Measurements from ENCODE around the gene OVOL2. TPM values are rescaled to one million over a fixed set of nuclear protein-coding genes. Genes with fewer than 3 reads are reported as not detected.
"Not testable (repeated sequence)": the region's sequence is repeated elsewhere in the genome, so short reads cannot be mapped to it uniquely, and the experiment has no call there.

The OVOL2 gene
- total and polyA plus RNA-seq, 2 experiments from 2014 or later, result 11.2 to 11.5 TPM

DNA sequence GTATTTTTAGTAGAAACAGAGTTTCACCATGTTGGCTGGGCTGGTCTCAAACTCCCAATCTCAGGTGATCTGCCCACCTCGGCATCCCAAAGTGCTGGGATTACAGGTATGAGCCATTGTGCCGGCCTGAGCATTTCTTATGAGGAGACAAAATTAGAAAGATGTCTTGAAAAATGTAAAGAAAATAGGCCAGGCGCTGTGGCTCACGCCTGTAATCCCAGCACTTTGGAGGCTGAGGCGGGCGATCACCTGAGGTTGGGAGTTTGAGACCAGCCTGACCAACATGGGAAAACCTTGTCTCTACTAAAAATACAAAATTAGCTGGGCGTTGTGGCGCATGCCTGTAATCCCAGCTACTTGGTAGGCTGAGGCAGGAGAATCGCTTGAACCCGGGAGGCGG, 42.9 kb upstream of the OVOL2 start:
- not testable (repeated sequence) for H3K9me2 ChIP-seq (ENCODE audit: insufficient read depth); H3K4me3 ChIP-seq; H3K36me3 Mint-ChIP-seq (ENCODE audit: low read depth); H4K20me1 ChIP-seq (replicated peaks; ENCODE audit: insufficient read depth); DNase-seq (ENCODE audit: low spot score); H3K27me3 ChIP-seq (ENCODE audit: insufficient read depth); H3K27ac Mint-ChIP-seq; H3K4me3 Mint-ChIP-seq; H3K4me1 ChIP-seq (ENCODE audit: insufficient read depth); ATAC-seq; H3K9me3 Mint-ChIP-seq; H3K27me3 Mint-ChIP-seq (ENCODE audit: insufficient read depth, low read depth, poor library complexity); H3K79me2 ChIP-seq (replicated peaks; ENCODE audit: insufficient read depth); H3F3A ChIP-seq (replicated peaks; ENCODE audit: low read depth); H3K36me3 ChIP-seq (ENCODE audit: insufficient read depth)
- H3K4me2 ChIP-seq, result peak overlapping the region; percentile 72; the same call in 1 of the 2 replicates
- H3K27ac ChIP-seq (ENCODE audit: low read depth), result peak overlapping the region; percentile 18; the same call in 1 of the 2 replicates
- H2AFZ ChIP-seq, result peak overlapping the region; percentile 86; the same call in 1 of the 2 replicates
- peaks cover 10% of the 10 kb centered on the region; the same call in 2 of the 3 replicates for H3K4me1 Mint-ChIP-seq

DNA sequence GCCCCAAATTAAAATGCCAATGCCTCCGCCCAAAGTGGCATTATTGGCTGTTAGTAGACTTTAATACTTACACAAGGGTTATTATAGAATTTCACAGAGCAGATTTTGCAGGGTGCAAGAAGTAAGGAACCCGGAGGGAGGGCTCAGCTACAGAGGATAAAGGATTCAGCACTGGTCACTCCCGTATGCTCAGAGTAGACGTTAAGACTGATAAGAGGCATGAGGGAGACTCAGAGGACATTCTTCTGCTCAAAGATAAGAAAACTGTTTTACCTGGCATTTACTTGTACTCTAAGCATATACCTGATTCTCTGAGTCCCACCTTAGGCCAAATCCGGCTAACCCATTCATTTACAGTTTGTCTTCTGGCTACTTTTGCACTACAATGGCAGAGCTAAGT, 36.5 kb upstream of the OVOL2 start:
- no peaks in the 10 kb centered on the region for H3K27me3 ChIP-seq (ENCODE audit: insufficient read depth)
- H3K27ac ChIP-seq (ENCODE audit: low read depth), result no peak overlapping the region
- H3K36me3 ChIP-seq (ENCODE audit: insufficient read depth), result no peaks in the 10 kb centered on the region
- Mint-ChIP-seq H3K27ac (no peak overlapping the region), H3K4me3 (no peak overlapping the region), H3K4me1 (no peaks in the 10 kb centered on the region), H3K27me3 (ENCODE audit: insufficient read depth, low read depth, poor library complexity) (peaks cover 5% of the 10 kb centered on the region), H3K9me3 (no peaks in the 10 kb centered on the region), H3K36me3 (ENCODE audit: low read depth) (no peaks in the 10 kb centered on the region)
- H3K9me2 ChIP-seq (ENCODE audit: insufficient read depth), result no peaks in the 10 kb centered on the region
- no peak overlapping the region for H3K4me2 ChIP-seq
- ATAC-seq, result no peak
- H3K4me1 ChIP-seq (ENCODE audit: insufficient read depth), result no peaks in the 10 kb centered on the region
- no peaks in the 10 kb centered on the region for H3K79me2 ChIP-seq (replicated peaks; ENCODE audit: insufficient read depth)
- no peaks in the 10 kb centered on the region for H4K20me1 ChIP-seq (replicated peaks; ENCODE audit: insufficient read depth)
- no peak overlapping the region for H3K4me3 ChIP-seq
- no peak for DNase-seq (ENCODE audit: low spot score)
- H2AFZ ChIP-seq, result 0 out of 2 replicates have a peak overlapping the region, but pooled peaks have one; percentile 87
- no peaks in the 10 kb centered on the region for H3F3A ChIP-seq (replicated peaks; ENCODE audit: low read depth)
- TF ChIP-seq, protein P1, sequence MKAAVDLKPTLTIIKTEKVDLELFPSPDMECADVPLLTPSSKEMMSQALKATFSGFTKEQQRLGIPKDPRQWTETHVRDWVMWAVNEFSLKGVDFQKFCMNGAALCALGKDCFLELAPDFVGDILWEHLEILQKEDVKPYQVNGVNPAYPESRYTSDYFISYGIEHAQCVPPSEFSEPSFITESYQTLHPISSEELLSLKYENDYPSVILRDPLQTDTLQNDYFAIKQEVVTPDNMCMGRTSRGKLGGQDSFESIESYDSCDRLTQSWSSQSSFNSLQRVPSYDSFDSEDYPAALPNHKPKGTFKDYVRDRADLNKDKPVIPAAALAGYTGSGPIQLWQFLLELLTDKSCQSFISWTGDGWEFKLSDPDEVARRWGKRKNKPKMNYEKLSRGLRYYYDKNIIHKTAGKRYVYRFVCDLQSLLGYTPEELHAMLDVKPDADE (IDR thresholded peaks at IDR 0.05), result no peak
- TF ChIP-seq, protein P2, sequence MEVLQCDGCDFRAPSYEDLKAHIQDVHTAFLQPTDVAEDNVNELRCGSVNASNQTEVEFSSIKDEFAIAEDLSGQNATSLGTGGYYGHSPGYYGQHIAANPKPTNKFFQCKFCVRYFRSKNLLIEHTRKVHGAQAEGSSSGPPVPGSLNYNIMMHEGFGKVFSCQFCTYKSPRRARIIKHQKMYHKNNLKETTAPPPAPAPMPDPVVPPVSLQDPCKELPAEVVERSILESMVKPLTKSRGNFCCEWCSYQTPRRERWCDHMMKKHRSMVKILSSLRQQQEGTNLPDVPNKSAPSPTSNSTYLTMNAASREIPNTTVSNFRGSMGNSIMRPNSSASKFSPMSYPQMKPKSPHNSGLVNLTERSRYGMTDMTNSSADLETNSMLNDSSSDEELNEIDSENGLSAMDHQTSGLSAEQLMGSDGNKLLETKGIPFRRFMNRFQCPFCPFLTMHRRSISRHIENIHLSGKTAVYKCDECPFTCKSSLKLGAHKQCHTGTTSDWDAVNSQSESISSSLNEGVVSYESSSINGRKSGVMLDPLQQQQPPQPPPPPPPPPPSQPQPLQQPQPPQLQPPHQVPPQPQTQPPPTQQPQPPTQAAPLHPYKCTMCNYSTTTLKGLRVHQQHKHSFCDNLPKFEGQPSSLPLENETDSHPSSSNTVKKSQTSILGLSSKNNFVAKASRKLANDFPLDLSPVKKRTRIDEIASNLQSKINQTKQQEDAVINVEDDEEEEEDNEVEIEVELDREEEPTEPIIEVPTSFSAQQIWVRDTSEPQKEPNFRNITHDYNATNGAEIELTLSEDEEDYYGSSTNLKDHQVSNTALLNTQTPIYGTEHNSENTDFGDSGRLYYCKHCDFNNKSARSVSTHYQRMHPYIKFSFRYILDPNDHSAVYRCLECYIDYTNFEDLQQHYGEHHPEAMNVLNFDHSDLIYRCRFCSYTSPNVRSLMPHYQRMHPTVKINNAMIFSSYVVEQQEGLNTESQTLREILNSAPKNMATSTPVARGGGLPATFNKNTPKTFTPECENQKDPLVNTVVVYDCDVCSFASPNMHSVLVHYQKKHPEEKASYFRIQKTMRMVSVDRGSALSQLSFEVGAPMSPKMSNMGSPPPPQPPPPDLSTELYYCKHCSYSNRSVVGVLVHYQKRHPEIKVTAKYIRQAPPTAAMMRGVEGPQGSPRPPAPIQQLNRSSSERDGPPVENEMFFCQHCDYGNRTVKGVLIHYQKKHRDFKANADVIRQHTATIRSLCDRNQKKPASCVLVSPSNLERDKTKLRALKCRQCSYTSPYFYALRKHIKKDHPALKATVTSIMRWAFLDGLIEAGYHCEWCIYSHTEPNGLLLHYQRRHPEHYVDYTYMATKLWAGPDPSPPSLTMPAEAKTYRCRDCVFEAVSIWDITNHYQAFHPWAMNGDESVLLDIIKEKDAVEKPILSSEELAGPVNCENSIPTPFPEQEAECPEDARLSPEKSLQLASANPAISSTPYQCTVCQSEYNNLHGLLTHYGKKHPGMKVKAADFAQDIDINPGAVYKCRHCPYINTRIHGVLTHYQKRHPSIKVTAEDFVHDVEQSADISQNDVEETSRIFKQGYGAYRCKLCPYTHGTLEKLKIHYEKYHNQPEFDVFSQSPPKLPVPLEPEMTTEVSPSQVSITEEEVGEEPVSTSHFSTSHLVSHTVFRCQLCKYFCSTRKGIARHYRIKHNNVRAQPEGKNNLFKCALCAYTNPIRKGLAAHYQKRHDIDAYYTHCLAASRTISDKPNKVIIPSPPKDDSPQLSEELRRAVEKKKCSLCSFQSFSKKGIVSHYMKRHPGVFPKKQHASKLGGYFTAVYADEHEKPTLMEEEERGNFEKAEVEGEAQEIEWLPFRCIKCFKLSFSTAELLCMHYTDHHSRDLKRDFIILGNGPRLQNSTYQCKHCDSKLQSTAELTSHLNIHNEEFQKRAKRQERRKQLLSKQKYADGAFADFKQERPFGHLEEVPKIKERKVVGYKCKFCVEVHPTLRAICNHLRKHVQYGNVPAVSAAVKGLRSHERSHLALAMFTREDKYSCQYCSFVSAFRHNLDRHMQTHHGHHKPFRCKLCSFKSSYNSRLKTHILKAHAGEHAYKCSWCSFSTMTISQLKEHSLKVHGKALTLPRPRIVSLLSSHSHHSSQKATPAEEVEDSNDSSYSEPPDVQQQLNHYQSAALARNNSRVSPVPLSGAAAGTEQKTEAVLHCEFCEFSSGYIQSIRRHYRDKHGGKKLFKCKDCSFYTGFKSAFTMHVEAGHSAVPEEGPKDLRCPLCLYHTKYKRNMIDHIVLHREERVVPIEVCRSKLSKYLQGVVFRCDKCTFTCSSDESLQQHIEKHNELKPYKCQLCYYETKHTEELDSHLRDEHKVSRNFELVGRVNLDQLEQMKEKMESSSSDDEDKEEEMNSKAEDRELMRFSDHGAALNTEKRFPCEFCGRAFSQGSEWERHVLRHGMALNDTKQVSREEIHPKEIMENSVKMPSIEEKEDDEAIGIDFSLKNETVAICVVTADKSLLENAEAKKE (CRISPR knock-in tag; IDR thresholded peaks at IDR 0.05), result no peak
- no peak for TF ChIP-seq NANOG (IDR thresholded peaks at IDR 0.05; ENCODE audit: borderline replicate concordance)
- TF ChIP-seq ZNF331 (CRISPR knock-in tag; IDR thresholded peaks at IDR 0.05; ENCODE audit: low read depth), result no peak
- no peak for TF ChIP-seq EZH2 (IDR thresholded peaks at IDR 0.05; ENCODE audit: low read depth, unreplicated experiment)
- TF ChIP-seq ZNF114 (CRISPR knock-in tag; IDR thresholded peaks at IDR 0.05), result no peak
- TF ChIP-seq STAT1 (IDR thresholded peaks at IDR 0.05; ENCODE audit: unreplicated experiment), result no peak
- no peak for TF ChIP-seq POLR2AphosphoS5 (IDR thresholded peaks at IDR 0.05; ENCODE audit: low read depth)
- TF ChIP-seq, protein P3, sequence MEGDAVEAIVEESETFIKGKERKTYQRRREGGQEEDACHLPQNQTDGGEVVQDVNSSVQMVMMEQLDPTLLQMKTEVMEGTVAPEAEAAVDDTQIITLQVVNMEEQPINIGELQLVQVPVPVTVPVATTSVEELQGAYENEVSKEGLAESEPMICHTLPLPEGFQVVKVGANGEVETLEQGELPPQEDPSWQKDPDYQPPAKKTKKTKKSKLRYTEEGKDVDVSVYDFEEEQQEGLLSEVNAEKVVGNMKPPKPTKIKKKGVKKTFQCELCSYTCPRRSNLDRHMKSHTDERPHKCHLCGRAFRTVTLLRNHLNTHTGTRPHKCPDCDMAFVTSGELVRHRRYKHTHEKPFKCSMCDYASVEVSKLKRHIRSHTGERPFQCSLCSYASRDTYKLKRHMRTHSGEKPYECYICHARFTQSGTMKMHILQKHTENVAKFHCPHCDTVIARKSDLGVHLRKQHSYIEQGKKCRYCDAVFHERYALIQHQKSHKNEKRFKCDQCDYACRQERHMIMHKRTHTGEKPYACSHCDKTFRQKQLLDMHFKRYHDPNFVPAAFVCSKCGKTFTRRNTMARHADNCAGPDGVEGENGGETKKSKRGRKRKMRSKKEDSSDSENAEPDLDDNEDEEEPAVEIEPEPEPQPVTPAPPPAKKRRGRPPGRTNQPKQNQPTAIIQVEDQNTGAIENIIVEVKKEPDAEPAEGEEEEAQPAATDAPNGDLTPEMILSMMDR (conservative IDR thresholded peaks at IDR 0.05; ENCODE audit: low read depth in 2 of 2), result no peak
- TF ChIP-seq CREB1 (CRISPR knock-in tag; IDR thresholded peaks at IDR 0.05; ENCODE audit: low read depth), result no peak
- TF ChIP-seq EZH2phosphoT487 (IDR thresholded peaks at IDR 0.05; ENCODE audit: unreplicated experiment), result no peak
